ENCODE measurements around the gene ADAMTS18.

The ADAMTS18 gene

GRCh38 chr16:77328768-77329167, 106.1 kb downstream of the ADAMTS18 start:
- DNase-seq (ENCODE audit: low read depth) = no peak

- DNase-seq (ENCODE audit: low read depth) = no peak
Observed at GRCh38 chr16:77328274-77328673, 106.6 kb downstream of the ADAMTS18 start.

GRCh38 chr16:77327717-77328116, 107.1 kb downstream of the ADAMTS18 start:
- no peak for DNase-seq (ENCODE audit: low read depth)

- DNase-seq (ENCODE audit: low read depth) = no peak
Observed at GRCh38 chr16:77324729-77325128, 110.1 kb downstream of the ADAMTS18 start.

- DNase-seq (ENCODE audit: low read depth) = no peak
Observed at GRCh38 chr16:77323695-77324094, 111.1 kb downstream of the ADAMTS18 start.

GRCh38 chr16:77322757-77323156, 112.1 kb downstream of the ADAMTS18 start:
- no peak for DNase-seq (ENCODE audit: low read depth)

GRCh38 chr16:77317059-77317458, 117.8 kb downstream of the ADAMTS18 start:
- DNase-seq (ENCODE audit: low read depth) = no peak

- DNase-seq (ENCODE audit: low read depth) = no peak
Observed at GRCh38 chr16:77310877-77311276, 124.0 kb downstream of the ADAMTS18 start.

- no peak for DNase-seq (ENCODE audit: low read depth)
Observed at GRCh38 chr16:77308163-77308561, 126.7 kb downstream of the ADAMTS18 start.

- no peak for DNase-seq (ENCODE audit: low read depth)
Observed at GRCh38 chr16:77307426-77308162, 127.2 kb downstream of the ADAMTS18 start.

- no peak for DNase-seq (ENCODE audit: low read depth)
Observed at GRCh38 chr16:77306075-77306474, 128.8 kb downstream of the ADAMTS18 start.

GRCh38 chr16:77304877-77305276, 130.0 kb downstream of the ADAMTS18 start:
- no peak for DNase-seq (ENCODE audit: low read depth)

- DNase-seq (ENCODE audit: low read depth) = no peak
Observed at GRCh38 chr16:77304134-77304533, 130.7 kb downstream of the ADAMTS18 start.

GRCh38 chr16:77302674-77303073, 132.2 kb downstream of the ADAMTS18 start:
- DNase-seq (ENCODE audit: low read depth) = no peak

GRCh38 chr16:77302249-77302648, 132.6 kb downstream of the ADAMTS18 start:
- DNase-seq (ENCODE audit: low read depth) = no peak

GRCh38 chr16:77300256-77300655, 134.6 kb downstream of the ADAMTS18 start:
- no peak for DNase-seq (ENCODE audit: low read depth)

- DNase-seq (ENCODE audit: low read depth) = no peak
Observed at GRCh38 chr16:77299395-77299794, 135.4 kb downstream of the ADAMTS18 start.

GRCh38 chr16:77298418-77299360, 136.1 kb downstream of the ADAMTS18 start:
- no peak for DNase-seq (ENCODE audit: low read depth)

- DNase-seq (ENCODE audit: low read depth) = no peak
Observed at GRCh38 chr16:77297996-77298395, 136.8 kb downstream of the ADAMTS18 start.

GRCh38 chr16:77295896-77296295, 138.9 kb downstream of the ADAMTS18 start:
- no peak for DNase-seq (ENCODE audit: low read depth)

- no peak for DNase-seq (ENCODE audit: low read depth)
Observed at GRCh38 chr16:77290451-77291115, 144.3 kb downstream of the ADAMTS18 start.

- no peak for DNase-seq (ENCODE audit: low read depth)
Observed at GRCh38 chr16:77289331-77289809, 145.5 kb downstream of the ADAMTS18 start.

Measured in activated T-cell treated with anti-CD3 and anti-CD28 coated beads for 24 hours (primary cell).